NOMO-1 treated with dmso at 0.1 percent for 144 hours (cell line): ENCODE results near the gene SLC27A3.
"Not testable (repeated sequence)": the region's sequence is repeated elsewhere in the genome, so short reads cannot be mapped to it uniquely, and the experiment has no call there.

Experiments
- DNase-seq: peaks from one replicate; lab custom pipeline; 2025; ENCODE audit not compliant: unreplicated experiment; lab: John Stamatoyannopoulos, UW

The SLC27A3 gene

DNA sequence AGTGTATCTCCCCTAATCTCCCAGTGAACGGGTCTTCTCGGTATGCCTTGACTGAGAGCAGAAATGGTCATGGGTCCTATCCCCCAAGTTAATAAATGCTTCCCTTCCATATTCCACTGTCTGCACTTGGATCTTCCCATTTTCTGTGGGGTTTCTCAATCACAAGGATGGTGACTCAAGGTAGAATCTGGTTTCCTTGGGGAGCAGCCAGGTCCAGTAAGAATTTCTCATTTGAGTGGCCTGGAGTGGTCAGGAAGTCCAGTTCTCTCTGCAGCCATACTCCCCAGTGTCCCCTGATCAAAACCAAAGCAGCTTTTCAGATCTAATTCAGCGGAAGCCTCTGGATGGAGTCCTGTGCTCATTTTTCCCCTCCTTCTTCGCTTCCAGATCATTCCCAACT, 14.8 kb upstream of the SLC27A3 start:
- no peak for DNase-seq

DNA sequence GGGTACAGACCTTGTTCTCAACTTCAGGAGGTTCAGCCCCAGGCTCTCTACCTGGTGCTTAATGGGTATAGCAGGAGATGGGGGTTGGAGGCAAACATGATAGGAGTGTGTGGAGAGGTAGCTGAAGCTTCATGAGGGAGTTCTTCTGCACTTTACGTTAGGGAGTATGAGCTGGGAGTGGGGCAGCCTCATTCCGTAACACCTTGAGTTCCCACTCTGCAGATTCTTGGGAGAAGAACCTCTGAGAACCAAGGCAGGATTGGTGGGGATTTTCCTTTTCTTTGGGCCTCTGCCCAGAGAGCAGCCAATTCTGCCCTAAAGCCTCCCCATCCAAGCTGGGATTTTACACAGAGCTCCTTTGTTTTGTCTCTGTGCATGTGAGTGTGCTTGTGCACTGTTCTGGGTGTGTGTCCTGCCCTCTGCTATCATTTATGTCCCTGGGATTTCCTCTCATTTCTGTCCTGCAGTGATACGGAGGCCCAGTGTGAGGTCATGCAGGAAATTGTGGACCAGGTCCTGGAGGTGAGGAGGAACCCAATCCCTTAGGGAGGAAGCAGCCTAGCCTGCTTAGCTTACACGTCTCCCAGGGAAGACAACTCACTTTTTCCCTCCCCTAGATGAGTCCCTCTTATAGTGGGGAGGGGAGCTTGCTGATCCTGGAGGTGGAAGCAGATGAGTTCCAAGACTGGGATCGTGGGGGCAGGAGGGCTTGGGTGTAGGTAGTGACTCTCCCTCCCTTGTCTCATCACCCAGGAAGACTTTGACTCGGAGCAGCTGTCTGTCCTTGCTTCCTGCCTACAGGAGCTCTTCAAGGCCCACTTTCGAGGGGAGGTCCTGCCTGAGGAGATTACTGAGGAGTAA, 11.6 kb upstream of the SLC27A3 start:
- DNase-seq = no peak

DNA sequence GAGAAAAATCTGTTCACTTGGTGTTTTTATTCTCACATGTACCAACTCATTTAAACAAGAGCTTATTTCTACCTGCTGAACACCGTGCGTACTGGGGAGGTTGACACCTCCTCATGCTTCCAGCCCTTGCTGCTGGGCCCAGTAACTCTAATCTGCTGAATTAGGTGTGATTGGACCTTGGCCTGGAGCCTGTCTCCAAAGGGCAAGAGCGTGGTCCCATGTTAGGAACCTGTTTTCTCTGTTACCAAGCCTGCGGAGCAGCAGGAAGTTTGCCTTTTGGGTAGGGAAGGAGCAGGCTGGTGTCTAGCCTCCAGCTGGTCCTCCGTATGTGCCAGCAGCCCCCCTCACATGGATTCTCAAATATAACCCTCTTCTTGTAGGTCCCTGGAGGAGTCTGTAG, 10.9 kb upstream of the SLC27A3 start:
- no peak for DNase-seq

DNA sequence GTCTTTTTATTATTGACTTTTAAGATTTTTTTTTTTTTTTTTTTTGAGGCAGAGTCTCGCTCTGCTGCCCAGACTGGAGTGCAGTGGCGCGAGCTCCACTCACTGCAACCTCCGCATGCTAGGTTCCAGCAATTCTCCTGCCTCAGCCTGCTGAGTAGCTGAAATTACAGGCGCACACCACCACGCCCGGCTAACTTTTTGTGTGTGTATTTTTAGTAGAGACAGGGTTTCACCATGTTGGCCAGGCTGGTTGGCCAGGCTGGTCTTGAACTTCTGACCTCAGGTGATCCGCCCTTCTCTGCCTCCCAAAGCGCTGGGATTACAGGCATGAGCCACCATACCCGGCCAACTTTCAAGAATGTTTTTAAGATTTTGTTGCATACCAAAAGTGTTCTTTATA, 8.5 kb upstream of the SLC27A3 start:
- not testable (repeated sequence) for DNase-seq

DNA sequence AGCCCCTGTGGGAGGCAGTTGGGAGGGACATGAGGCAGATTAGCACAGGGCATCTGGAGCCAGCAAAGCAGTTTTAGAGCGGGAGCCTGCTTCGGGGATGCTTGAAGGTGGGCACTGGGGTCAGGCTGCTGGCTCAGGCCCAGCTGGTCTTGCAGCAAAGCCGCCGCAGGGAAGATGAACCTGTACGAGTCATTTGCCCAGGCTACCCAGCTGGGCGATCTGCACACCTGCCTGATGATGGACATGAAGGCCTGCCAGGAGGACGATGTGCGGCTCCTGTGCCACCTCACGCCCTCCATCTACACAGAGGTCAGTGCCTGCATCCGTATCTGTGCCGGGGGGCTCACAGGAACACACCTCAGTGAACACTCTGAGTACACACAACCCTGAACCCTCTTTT, 7.7 kb upstream of the SLC27A3 start:
- DNase-seq = no peak

DNA sequence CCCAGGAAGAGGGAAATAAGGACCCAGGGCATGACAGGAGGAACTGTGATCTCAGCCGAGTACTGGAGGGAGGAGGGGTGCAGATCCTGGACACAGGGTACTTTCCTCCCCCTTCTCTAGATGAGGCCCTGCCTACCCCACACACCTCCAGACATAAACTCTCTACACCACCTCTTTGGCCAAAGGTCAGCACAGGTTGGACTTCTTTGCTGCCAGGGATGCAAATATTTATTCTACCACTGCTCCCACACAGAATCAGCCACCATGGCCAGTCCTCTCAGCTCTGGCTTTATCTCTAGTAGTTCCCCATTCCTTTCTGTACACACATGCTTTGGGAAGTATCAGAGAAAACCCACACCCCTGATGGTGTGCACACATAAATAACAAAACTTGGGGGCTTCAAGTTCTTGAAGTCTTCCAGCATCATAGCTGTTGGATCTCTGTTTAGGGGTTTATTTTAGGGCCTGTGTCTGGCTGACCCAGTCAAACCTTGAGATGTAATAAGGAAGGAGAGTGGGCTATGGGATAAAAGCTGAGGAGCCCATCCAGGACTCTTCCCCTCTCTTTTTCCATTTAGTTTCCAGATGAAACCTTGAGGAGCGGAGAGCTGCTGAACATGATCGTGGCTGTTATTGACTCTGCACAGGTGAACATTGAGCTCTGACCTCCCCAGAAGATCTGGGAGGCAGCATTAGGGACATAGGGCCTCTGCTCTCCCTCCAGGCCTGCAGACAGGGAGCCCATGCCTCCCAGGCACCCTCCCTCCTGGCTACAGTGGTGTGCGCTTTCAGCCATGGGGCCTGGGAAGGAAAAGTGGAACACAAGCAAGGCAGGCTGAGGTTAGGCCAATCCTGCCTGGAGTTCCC, 6.7 kb upstream of the SLC27A3 start:
- no peak for DNase-seq

DNA sequence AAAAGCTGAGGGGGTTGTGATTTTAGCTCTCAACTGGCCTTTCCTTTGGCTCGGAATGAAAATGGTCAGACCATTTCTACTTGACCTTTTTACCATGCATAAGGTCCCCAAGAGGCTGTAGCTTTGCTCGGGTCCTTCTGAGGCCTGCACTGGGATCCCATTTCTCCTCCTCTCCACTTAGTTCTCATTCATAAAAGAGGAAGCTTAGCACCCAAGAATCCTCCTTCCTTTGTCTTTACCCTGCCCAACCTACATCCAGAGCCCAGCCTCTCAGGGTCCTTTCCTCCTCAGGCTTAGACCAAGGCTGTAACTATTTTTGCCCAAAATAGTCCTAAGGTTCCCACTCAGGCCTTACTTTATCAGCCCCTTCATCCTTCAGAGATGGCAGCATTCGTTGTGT, 6.0 kb upstream of the SLC27A3 start:
- DNase-seq = no peak

DNA sequence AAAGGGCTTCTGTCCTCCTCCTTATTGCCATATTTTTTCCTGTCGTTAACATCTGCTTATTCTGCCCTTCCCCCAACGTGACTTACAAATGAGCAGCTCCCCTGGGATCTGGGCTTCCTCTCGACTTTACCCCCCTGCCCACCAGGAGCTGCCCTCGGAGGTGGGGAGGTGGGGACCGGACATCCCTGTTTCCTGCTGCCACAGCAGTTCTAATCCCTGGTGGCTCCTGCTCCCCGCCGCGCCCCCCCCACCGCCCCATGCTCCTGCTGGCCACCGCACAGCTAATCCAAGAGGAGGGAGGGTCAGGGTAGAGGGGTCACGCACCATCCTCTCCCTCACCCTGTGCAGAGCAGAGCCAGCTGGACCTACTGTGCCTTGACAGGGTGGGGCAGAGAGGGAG, 4.4 kb upstream of the SLC27A3 start:
- DNase-seq = no peak

DNA sequence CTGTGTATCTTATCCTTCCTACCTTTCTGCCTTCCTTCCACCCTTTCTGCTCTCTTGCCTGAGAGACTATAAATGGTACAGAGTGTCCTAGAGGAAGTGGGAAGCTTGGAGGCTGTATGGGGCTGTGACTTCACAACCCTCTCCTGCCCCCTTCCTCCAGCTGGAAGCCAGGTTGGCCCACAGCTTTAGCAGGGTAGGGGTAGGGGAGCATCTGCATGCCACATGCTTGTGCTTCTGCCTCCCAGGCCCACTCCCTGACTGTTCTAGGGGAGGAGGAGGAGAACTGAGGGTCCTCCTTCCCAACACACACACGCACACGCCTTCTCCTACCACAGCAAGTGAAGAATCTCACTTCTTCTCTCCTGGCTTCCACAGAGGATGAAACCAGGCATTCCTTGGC, 3.9 kb upstream of the SLC27A3 start:
- no peak for DNase-seq

DNA sequence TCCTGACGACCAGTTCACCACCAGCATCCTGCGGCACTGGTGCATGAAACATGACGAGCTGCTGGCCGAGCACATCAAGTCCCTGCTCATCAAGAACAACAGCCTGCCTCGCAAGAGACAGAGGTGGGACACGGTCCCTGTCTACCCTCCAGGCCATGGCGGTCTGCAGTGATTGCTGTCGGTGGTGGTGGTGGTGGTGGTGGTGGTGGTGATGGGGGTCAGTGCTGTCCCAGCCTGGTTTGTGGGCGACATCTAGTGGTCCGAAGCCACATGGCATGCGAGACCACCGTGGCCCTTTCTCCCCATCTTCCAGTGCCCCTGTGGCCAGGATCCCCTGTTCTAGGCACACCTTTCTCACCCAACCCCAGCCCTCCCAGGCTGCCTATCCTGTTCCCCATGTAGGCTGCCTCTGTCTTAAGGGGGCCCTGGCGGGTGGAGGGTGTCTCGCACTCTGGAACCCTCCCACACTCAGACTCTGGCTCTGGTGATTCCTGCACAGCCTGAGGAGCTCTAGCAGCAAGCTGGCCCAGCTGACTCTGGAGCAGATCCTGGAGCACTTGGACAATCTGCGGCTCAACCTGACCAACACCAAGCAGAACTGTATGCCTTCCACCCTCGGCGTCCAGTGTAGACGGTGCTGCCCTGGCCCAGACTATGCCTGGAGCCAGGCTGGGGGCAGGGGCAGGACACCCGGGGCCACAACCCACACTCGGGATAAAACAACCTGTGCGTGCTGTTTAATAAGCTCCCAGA, 3.2 kb upstream of the SLC27A3 start:
- DNase-seq = no peak

DNA sequence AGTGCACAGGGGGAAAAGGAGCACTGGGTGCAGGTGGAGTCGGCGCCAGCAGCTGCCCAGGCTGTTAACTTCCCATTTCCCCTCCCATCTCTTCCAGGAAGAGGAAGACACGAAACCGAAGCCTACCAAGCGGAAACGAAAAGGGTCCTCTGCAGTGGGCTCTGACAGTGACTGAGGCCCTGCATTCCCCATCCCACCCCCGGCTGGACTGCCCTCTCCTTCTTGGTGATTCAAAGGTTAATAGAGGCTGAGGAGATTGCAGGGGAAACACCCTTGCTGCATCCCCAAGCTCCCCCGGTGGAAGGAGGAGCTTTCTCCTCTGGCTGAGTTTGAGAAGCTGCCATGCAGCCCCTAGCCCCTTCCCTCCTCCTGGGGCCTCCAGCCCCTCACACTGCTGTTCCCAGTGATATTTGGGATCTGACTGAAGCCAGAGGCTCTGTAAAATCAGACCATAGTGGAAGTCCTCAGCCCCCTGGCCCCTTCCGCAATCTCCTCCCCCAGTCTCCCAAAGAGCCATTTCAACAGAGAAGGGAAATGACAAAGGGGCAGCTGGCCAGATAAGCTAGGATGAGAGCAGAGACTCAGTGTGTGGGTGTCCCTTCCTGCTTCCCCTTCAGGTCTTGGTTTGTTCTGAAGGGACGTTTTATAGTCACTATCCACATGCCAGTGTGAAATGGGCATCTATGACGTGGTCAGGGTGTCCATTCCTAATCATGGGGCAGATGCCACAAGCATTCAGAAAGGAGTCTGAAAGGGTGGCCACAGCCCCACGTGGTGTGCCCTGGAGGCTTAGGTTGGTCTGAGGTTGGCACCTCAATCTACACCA, 1.9 kb upstream of the SLC27A3 start:
- no peak for DNase-seq

DNA sequence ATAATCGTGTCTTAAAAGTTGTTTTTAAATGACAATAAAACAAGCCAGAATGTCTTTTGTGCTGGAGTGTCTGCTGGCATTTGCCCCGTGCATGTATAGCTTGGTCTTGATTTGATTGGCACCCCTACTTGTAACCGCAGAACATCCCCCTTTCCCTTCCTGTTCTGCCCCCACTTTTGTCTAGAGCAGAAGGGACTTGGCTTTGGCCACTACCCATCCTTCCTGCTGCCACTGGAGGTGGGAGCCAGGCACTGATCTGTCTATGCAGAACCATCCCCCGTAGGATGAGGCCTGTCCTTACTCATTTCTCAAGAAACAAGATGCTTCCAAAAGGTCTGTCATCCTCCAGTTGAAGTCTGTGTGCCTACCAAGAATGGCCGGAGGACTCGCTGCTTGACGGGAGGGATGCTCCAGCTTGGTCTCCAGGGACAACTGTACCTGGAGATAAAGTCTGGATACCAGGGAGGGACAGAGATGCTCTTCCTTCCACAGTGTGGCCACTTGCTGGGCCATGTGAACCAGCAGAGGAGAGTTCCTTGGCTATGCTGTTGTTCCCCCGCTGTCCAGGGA, 1.1 kb upstream of the SLC27A3 start:
- no peak for DNase-seq

DNA sequence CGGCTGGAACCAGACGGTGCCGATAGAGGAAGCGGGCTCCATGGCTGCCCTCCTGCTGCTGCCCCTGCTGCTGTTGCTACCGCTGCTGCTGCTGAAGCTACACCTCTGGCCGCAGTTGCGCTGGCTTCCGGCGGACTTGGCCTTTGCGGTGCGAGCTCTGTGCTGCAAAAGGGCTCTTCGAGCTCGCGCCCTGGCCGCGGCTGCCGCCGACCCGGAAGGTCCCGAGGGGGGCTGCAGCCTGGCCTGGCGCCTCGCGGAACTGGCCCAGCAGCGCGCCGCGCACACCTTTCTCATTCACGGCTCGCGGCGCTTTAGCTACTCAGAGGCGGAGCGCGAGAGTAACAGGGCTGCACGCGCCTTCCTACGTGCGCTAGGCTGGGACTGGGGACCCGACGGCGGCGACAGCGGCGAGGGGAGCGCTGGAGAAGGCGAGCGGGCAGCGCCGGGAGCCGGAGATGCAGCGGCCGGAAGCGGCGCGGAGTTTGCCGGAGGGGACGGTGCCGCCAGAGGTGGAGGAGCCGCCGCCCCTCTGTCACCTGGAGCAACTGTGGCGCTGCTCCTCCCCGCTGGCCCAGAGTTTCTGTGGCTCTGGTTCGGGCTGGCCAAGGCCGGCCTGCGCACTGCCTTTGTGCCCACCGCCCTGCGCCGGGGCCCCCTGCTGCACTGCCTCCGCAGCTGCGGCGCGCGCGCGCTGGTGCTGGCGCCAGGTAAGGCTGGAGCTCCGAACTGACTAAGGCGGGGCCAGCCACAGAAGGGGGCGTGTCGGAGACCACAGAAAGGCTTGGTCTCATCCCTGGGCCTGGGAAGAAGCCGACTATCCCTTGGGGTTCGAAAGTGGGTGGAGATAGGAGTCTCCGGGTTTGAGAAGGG, 486 bp downstream of the SLC27A3 start:
- DNase-seq = peak; percentile 31

DNA sequence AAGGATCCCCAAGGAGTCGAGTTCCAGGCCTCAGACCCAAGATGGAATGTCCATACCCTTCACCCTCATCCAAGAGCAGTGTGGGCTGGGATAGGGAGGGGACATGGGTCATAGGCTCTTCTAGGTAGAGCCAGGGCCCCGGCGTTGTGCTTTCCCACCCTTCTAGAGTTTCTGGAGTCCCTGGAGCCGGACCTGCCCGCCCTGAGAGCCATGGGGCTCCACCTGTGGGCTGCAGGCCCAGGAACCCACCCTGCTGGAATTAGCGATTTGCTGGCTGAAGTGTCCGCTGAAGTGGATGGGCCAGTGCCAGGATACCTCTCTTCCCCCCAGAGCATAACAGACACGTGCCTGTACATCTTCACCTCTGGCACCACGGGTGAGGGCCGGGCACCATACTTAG, 1.1 kb downstream of the SLC27A3 start:
- no peak for DNase-seq

DNA sequence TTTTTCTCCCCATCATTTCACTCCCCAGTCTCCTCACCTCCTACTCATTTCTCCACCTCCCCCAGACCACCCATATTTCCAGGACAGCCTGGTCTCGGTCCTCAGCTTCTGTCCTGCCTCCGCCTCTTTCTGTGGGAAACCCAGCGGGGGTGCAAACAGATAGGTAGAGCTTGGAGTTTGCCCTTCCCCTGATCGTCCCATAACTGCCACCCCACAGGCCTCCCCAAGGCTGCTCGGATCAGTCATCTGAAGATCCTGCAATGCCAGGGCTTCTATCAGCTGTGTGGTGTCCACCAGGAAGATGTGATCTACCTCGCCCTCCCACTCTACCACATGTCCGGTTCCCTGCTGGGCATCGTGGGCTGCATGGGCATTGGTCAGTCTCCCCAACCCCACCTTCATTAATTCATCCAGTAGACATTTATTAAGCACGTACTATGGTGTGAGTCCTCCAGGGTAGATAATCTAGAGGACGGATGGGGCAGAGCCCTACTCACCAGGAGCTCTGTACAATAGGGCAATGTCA, 1.7 kb downstream of the SLC27A3 start:
- no peak for DNase-seq

DNA sequence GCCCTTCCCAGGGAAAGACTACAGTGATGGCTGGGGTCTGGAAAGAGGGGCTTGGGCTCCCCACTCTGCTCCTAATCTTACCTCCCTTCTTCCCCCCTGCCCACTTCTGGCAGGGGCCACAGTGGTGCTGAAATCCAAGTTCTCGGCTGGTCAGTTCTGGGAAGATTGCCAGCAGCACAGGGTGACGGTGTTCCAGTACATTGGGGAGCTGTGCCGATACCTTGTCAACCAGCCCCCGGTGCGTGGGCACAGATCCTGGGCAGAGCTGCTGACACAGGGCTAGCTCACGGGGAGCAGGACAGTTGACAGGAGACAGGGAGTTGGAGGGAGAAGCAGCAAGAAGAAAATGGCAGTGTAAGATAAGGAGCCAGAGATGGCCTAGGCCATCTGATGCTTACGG, 2.4 kb downstream of the SLC27A3 start:
- no peak for DNase-seq

DNA sequence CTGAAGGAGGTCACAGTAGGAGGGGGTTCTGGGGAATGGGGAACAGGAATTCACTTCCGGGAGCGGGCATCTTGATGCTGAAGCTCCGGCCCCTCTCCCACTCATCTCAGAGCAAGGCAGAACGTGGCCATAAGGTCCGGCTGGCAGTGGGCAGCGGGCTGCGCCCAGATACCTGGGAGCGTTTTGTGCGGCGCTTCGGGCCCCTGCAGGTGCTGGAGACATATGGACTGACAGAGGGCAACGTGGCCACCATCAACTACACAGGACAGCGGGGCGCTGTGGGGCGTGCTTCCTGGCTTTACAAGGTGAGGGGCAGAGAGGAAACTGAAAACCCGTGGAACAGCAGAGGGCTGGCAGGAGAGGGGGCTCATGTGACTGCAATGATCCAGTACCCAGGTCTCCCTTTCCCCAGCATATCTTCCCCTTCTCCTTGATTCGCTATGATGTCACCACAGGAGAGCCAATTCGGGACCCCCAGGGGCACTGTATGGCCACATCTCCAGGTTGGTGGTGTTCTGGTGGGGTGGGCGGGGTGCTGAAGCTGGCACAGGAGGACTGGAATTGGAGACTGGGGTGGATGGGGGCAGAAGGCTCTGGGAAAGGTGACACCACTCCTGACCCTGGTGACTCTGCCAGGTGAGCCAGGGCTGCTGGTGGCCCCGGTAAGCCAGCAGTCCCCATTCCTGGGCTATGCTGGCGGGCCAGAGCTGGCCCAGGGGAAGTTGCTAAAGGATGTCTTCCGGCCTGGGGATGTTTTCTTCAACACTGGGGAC, 3.0 kb downstream of the SLC27A3 start:
- no peak for DNase-seq

DNA sequence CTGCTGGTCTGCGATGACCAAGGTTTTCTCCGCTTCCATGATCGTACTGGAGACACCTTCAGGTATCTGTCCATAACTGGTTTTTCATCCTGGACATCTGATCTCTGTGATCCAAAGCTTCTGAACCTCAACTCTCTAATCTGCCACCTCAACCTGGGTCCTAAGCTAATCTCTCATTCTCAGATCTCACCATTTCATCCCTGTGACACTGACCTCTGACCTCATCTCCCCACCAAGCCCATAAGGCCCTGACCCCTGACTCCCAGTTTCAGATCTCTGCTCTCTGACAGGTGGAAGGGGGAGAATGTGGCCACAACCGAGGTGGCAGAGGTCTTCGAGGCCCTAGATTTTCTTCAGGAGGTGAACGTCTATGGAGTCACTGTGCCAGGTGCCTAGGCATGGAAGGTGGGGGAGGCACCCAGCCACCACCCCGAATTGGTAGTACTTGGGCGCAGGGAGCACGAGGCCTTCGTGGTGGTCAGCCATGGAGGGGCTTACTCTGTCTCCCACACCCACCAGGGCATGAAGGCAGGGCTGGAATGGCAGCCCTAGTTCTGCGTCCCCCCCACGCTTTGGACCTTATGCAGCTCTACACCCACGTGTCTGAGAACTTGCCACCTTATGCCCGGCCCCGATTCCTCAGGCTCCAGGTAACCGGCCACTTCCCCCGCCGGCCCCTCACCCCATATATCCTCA, 3.8 kb downstream of the SLC27A3 start:
- DNase-seq = no peak
